SK-N-MC (cell line): ENCODE measurements around the gene TNF.

Experiments used
- DNase-seq: peaks from one replicate; pipeline ENCODE4 v3.0.0-alpha.2; 2011; ENCODE audit warnings: low read depth, low spot score
- H3K27ac ChIP-seq: fragments of 200-600 bp; sonication (generic); 2 replicates; pipeline ENCODE4 v1.5.1; 2016; ENCODE audit warnings: mixed run types
- H3K36me3 ChIP-seq: fragments of 200-600 bp; sonication (generic); 2 replicates; pipeline ENCODE4 v1.6.1; 2017; ENCODE audit warnings: antibody characterized with exemption, low read length, mixed read lengths; ENCODE audit not compliant: insufficient read depth
- H3K4me3 ChIP-seq: fragments of 200-600 bp; sonication (generic); 2 replicates; pipeline ENCODE4 v1.5.1; 2016
- H3K9ac ChIP-seq: fragments of 200-600 bp; sonication (generic); 2 replicates; pipeline ENCODE4 v1.8.0; 2017; ENCODE audit warnings: mixed run types, mixed read lengths; ENCODE audit not compliant: insufficient read length
- H3K9me3 ChIP-seq: fragments of 200-600 bp; sonication (generic); 2 replicates; pipeline ENCODE4 v1.6.1; 2017; ENCODE audit warnings: low read depth, mild to moderate bottlenecking, antibody characterized with exemption, low read length, moderate library complexity, mixed read lengths
- EZH2 ChIP-seq: fragments of 200-600 bp; sonication (generic); IDR thresholded peaks from one replicate; pipeline ENCODE4 v1.6.1; 2017; ENCODE audit warnings: antibody characterized with exemption
- FOXP2 ChIP-seq: optimal IDR thresholded peaks from 2 replicates; pipeline ENCODE3; 2011; ENCODE audit warnings: mild to moderate bottlenecking, moderate library complexity; ENCODE audit not compliant: insufficient read depth; ENCODE audit errors: extremely low read length, control extremely low read depth
- POLR2AphosphoS5 ChIP-seq: IDR thresholded peaks from 2 replicates; pipeline ENCODE4 v1.6.1; 2012; ENCODE audit warnings: mild to moderate bottlenecking, low read depth, low read length, borderline replicate concordance

The TNF gene

DNA sequence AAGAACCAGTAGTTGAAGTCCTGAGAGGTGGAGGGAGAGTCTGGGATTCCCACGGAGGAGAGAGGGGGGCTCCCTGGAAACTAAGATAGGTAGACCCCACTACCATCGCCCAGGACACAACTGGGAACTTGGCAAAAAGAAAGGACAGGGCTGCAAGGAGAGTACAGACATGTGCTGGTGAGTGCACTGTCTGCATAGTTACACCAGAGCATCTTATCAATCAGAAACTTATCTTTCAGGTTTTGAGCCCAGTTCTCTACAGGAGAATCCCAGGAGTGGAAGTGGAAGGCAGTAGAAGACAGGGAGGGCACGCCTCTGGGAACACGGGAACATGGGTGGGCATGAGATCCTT is 15.8 kb upstream of the TNF start:
- peaks cover 13% of the 10 kb centered on the region; the same call in 1 of the 2 replicates for H3K36me3 ChIP-seq
- H3K9me3 ChIP-seq = no peaks in the 10 kb centered on the region
- H3K4me3 ChIP-seq = no peak overlapping the region
- TF ChIP-seq FOXP2 = no peak
- TF ChIP-seq EZH2 = no peak
- no peak for TF ChIP-seq POLR2AphosphoS5
- H3K9ac ChIP-seq = no peak overlapping the region
- DNase-seq = no peak
- no peak overlapping the region for H3K27ac ChIP-seq

DNA sequence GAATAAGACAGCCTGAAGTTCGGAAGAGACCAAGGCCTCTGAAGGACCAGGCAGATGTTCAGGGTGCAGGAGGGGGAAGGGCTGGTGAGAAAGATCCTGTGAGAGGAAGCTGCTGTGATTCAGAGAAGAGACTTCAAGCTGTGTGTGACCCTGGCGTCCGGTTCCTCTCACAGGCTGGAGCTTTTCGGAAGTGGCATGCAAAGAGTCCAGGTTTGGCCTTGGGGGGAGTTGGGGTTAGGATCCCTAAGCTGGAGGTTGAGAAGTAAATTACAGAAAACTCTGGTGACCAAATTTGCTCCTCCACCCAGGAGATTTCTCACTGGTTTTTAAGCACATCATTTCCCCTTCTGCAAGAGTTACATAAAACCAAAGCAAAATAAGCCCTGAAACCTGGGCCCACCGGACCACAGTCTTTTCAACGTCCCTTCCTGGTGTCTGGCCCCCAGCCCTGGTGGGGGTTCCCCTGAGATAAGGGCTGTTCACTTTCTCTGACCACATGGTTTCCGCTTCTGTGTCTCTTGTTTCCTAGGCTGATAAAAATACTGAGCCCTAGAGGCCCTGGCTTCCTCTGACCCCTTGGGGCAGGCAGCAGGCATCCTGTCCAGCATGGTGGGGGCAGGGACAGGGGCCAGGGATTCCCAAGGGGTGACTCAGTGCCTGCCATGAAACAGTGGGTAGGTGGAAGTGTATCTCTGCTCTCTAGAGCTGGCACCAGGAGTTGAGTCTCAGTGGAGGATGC is 15.2 kb upstream of the TNF start:
- Histone ChIP-seq H3K9ac (no peak overlapping the region), H3K36me3 (peaks cover 13% of the 10 kb centered on the region; the same call in 1 of the 2 replicates), H3K9me3 (no peaks in the 10 kb centered on the region), H3K4me3 (no peak overlapping the region), H3K27ac (no peak overlapping the region)
- no peak for DNase-seq
- TF ChIP-seq EZH2 = no peak
- no peak for TF ChIP-seq POLR2AphosphoS5
- TF ChIP-seq FOXP2 = no peak

DNA sequence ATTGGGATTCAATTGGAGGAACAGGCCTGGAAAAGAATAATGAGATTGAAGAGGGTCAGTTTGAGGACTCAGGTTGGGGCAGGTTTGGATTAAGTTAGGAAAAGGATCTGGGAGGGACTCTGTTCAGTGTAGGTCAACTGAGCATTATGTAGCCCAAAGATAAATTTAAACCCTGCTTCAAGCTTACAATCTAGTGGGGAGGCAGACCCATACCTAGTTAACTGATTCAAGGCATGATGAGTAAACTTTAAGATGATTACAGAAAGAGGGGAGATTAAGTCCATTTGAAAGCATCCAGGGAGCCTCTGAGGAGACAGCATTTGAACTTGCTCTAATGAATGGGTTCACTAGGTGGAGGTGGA is 14.7 kb upstream of the TNF start:
- DNase-seq = no peak
- H3K27ac ChIP-seq = no peak overlapping the region
- no peak overlapping the region for H3K9ac ChIP-seq
- TF ChIP-seq EZH2 (no peak), POLR2AphosphoS5 (no peak), FOXP2 (no peak)
- no peak overlapping the region for H3K4me3 ChIP-seq
- H3K9me3 ChIP-seq = no peaks in the 10 kb centered on the region
- H3K36me3 ChIP-seq = peaks cover 13% of the 10 kb centered on the region; the same call in 1 of the 2 replicates

DNA sequence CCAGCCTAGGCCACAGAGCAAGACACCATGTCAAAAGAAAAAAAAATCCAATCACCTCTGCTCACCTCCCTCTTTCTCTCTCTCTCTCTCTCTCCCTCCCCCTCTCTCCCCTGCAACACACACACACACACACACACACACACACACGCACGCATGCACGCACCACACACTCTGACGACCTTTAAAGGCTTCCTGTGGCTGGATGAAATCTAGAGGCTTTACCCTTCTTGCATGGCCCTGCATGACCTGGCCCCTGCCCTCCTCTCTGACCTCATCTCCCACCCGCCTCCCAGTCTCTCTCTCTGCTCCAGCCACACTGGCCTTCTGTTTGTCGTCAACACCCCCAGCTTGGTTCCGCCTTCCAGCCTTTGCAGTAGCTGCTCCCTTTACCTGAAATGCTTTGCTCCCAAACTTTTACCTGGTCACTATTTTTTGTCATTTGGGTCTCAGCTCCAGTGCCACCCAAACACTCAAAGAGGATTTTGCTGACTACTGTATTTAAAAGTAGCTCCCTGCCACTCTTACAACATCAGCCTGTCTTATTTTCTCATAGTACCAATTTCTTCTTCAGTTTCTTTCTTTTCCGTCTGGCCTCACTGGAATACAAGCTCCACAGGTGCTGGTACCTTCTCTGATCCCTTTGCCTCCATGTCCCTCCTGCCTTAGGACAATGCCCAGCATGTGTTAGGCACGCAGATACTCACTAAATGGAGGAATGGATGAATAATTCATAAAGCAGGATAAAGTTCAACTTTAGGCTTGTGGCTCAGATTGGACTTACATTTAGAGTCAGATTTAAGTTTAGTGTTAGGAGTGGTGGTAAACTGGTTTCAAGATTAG is 7.6 kb upstream of the TNF start:
- DNase-seq = no peak
- H3K9ac ChIP-seq = no peak overlapping the region
- no peaks in the 10 kb centered on the region for H3K9me3 ChIP-seq
- TF ChIP-seq POLR2AphosphoS5 (no peak), FOXP2 (no peak), EZH2 (no peak)
- no peaks in the 10 kb centered on the region for H3K36me3 ChIP-seq
- no peak overlapping the region for H3K27ac ChIP-seq
- no peak overlapping the region for H3K4me3 ChIP-seq

DNA sequence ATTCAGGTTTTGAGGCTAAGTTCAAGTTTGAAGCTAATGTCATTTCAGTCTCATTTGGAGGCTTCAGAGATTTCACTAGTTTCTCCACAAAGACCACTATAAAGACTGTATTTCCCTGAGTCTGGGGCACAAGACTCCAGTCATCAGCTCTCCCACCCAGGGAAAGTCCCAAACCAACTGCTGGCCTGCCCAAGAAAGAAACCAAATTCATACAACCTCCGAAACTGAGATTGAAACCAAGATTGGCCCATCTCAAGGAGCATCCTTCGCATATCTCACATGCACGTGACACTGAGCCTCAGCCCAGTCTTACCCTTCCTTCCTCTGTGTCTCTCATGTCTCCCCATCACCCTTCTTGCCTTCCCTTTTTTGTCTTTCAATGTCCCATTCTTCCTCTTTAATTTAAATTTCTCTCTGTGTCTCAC is 6.8 kb upstream of the TNF start:
- TF ChIP-seq EZH2 = no peak
- TF ChIP-seq POLR2AphosphoS5 = no peak
- TF ChIP-seq FOXP2 = no peak
- Histone ChIP-seq H3K9me3 (no peaks in the 10 kb centered on the region), H3K9ac (no peak overlapping the region), H3K4me3 (no peak overlapping the region), H3K27ac (no peak overlapping the region), H3K36me3 (no peaks in the 10 kb centered on the region)
- no peak for DNase-seq

DNA sequence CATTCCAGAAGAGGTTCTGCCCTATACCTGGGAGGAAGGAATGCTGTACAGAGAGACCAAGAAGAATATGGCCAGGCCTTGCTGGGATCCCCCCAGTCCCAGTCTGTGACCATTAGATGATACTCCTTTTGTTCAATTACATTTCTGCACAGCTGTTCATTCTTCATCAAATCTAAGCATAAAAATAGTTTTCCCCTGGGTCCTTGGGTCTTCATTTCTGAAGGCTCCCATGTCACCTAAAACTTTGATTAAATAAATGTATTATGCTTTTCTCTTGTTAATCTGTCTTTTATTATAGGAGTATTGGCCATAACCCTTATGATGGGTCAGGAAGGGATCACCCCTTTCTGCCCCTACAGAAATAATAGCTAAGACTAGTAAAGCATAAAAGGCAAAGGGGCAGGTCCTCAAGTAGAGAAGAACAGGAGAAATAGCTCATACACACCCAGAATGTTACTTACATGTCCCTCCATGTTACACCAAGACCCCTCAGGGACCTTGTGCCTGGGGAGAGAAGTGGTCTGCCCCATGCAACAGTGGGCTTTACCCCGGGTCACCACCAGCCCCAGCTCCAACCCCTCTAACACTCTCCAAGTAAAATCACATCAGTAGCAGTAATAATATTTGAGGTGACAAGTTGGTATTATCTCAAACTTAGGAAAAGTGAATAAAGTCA is 5.4 kb upstream of the TNF start:
- H3K9ac ChIP-seq = no peak overlapping the region
- H3K27ac ChIP-seq = no peak overlapping the region
- DNase-seq = no peak

DNA sequence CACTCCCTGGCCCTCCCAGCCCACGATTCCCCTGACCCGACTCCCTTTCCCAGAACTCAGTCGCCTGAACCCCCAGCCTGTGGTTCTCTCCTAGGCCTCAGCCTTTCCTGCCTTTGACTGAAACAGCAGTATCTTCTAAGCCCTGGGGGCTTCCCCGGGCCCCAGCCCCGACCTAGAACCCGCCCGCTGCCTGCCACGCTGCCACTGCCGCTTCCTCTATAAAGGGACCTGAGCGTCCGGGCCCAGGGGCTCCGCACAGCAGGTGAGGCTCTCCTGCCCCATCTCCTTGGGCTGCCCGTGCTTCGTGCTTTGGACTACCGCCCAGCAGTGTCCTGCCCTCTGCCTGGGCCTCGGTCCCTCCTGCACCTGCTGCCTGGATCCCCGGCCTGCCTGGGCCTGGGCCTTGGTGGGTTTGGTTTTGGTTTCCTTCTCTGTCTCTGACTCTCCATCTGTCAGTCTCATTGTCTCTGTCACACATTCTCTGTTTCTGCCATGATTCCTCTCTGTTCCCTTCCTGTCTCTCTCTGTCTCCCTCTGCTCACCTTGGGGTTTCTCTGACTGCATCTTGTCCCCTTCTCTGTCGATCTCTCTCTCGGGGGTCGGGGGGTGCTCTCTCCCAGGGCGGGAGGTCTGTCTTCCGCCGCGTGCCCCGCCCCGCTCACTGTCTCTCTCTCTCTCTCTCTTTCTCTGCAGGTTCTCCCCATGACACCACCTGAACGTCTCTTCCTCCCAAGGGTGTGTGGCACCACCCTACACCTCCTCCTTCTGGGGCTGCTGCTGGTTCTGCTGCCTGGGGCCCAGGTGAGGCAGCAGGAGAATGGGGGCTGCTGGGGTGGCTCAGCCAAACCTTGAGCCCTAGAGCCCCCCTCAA is 3.1 kb upstream of the TNF start, which contains the start of gene LTA:
Gene LTA, plus strand, starts transcription at position 249 of the 871 bp plus-strand sequence. Its CDS starts 454 bp downstream, at position 703.
- H3K36me3 ChIP-seq = no peaks in the 10 kb centered on the region
- no peak within 1 kb of the TSS for H3K9ac ChIP-seq
- no peaks in the 10 kb centered on the region for H3K9me3 ChIP-seq
- TF ChIP-seq POLR2AphosphoS5 (no peak), FOXP2 (no peak), EZH2 (no peak)
- H3K27ac ChIP-seq = no peak within 1 kb of the TSS
- no peak within 1 kb of the TSS for H3K4me3 ChIP-seq
- DNase-seq = no peak

More for the DNA sequence above, 5.4 kb upstream of the TNF start:
- Histone ChIP-seq H3K9me3 (no peaks in the 10 kb centered on the region), H3K4me3 (no peak overlapping the region), H3K36me3 (no peaks in the 10 kb centered on the region)
- TF ChIP-seq POLR2AphosphoS5 = no peak
- no peak for TF ChIP-seq EZH2
- no peak for TF ChIP-seq FOXP2
